ENCODE measurements around the gene RASL10B. TPM values are rescaled to one million over a fixed set of nuclear protein-coding genes. Genes with fewer than 3 reads are reported as not detected.

RASL10B gene
- total RNA-seq, 3 donors from 2014 or later: 0.65 to 4.6 TPM; not detected in 1

DNA sequence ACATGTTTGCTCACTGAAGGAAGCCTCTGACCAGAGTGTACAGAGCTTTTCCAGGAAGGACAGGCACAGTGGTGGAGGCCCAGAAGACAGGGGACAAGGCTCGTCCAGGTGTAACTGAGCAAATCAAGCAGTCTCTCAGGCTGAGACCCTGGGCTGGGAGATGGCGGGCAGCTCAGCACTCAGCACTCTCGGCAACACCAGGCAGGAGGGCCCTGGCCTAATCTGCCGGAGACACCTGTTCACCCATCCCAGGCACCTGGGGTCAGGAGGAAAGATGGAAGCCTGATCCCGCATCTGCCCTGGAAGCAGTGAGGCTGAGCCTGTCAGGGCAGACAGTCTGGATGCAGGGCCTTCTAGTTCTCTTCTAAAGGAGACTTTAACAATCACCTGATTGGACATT, 4.8 kb downstream of the RASL10B start:
- TF ChIP-seq, protein P1, sequence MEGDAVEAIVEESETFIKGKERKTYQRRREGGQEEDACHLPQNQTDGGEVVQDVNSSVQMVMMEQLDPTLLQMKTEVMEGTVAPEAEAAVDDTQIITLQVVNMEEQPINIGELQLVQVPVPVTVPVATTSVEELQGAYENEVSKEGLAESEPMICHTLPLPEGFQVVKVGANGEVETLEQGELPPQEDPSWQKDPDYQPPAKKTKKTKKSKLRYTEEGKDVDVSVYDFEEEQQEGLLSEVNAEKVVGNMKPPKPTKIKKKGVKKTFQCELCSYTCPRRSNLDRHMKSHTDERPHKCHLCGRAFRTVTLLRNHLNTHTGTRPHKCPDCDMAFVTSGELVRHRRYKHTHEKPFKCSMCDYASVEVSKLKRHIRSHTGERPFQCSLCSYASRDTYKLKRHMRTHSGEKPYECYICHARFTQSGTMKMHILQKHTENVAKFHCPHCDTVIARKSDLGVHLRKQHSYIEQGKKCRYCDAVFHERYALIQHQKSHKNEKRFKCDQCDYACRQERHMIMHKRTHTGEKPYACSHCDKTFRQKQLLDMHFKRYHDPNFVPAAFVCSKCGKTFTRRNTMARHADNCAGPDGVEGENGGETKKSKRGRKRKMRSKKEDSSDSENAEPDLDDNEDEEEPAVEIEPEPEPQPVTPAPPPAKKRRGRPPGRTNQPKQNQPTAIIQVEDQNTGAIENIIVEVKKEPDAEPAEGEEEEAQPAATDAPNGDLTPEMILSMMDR (IDR thresholded peaks at IDR 0.05): no peak
- intact Hi-C loops (cut with DNase I, micrococcal nuclease): no loop called here
- no peaks in the 10 kb centered on the region for H3K9me3 ChIP-seq
- no peaks in the 10 kb centered on the region for H3K36me3 ChIP-seq (ENCODE audit: low read depth)
- ATAC-seq (no peak), DNase-seq (no peak)
- H3K4me1 ChIP-seq (ENCODE audit: low read depth): peaks cover 4% of the 10 kb centered on the region
- no peak overlapping the region for H3K4me3 ChIP-seq

DNA sequence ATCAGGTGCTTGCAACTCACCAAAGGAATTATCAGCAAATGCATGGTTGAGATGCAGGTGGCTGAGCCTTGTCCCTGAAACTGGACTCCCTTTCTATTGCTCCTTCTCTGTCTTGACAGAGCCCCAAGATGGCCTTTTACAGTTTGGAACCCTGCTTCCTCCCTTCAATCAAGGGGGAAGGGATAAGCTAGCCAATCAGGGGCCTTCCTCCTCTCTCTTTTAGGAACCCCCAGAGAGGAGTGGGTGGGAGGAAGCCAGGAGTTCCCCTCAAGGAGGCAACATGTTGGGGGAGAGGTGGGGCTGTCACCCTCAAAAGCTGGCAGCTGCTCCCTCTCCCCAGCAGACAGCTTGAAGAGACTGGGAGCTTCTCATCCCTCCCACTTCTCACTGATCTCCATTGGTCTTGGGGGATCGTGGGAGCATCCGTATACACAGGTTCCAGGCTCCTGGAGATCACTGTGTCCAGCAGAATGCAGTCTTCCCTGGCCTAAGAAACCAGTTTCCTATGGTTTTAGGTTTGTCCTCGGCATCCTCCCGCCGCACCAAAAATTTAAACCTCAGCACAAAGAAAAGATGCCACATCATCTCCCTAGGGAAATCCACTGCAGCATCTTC, 7.2 kb downstream of the RASL10B start:
- DNase-seq (no peak), ATAC-seq (no peak)
- Histone ChIP-seq H3K9me3 (no peaks in the 10 kb centered on the region), H3K36me3 (ENCODE audit: low read depth) (no peaks in the 10 kb centered on the region), H3K4me1 (ENCODE audit: low read depth) (peaks cover 3% of the 10 kb centered on the region), H3K4me3 (no peak overlapping the region)
- intact Hi-C loops (cut with DNase I, micrococcal nuclease): no loop called here
- TF ChIP-seq, protein P1 (IDR thresholded peaks at IDR 0.05): no peak

DNA sequence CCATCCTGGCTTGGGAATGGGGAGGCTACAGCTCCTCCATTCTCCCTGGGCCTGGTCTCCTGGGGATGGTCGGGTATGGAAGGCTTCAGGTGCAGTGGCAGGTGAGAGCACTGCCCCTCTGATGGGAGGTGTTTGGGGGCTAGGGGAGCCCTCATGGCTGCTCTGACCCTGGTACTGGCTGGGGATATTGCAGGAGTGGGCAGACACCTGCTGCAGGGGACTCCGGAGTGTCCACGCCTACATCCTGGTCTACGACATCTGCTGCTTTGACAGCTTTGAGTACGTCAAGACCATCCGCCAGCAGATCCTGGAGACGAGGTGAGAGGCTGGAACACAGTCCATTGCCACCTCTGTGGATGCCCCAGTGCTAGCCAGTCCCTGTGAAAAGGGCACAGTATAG, 8.8 kb downstream of the RASL10B start:
- DNase-seq (no peak), ATAC-seq (no peak)
- no peak overlapping the region for H3K4me3 ChIP-seq
- H3K4me1 ChIP-seq (ENCODE audit: low read depth): peaks cover 3% of the 10 kb centered on the region
- H3K9me3 ChIP-seq: no peaks in the 10 kb centered on the region
- H3K36me3 ChIP-seq (ENCODE audit: low read depth): no peaks in the 10 kb centered on the region
- intact Hi-C loops (cut with DNase I, micrococcal nuclease): loop anchor here in 1 of 2 donors (10.0 kb wide), 1 partner anchor 135 kb away; no protein-coding TSS in a partner anchor
- TF ChIP-seq, protein P1 (IDR thresholded peaks at IDR 0.05): no peak

DNA sequence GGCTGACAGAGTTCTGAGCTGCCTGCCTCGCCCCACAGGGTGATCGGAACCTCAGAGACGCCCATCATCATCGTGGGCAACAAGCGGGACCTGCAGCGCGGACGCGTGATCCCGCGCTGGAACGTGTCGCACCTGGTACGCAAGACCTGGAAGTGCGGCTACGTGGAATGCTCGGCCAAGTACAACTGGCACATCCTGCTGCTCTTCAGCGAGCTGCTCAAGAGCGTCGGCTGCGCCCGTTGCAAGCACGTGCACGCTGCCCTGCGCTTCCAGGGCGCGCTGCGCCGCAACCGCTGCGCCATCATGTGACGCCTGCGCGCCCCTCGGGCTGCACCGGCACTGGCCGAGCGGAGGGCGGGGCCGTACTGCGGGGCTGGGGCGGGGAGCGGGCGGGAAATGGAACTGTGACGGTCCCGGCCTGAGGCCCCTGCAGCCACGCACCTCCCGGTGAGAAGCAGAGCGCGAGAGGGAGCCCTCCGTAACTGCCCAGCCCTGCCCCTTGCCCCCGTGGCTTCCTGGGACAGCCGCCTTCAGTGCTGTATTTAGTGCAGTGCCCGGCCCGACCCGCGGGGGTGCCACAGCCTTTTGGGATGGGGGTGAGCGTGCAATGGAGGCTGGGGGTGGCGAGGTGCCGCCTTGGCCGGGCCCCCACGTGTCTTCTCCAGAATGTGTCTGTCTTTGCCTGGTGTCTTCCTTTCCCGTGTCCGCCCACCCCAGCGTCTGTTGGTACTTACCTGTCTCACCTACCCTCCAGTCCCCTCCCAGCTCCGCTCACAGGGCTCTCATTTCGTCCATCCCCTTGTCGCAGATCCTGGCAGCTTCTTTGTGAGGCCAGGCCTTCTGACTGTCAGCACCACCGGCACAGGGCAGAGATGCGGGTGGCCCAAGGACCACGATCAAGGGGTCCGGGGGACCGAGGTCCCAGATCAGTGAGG, 9.8 kb downstream of the RASL10B start:
- intact Hi-C loops (cut with DNase I, micrococcal nuclease): loop anchor here in 1 of 2 donors (10.0 kb wide), 1 partner anchor 136 kb away; no protein-coding TSS in a partner anchor
- Histone ChIP-seq H3K36me3 (ENCODE audit: low read depth) (no peaks in the 10 kb centered on the region), H3K4me1 (ENCODE audit: low read depth) (peaks cover 3% of the 10 kb centered on the region), H3K4me3 (no peak overlapping the region), H3K9me3 (no peaks in the 10 kb centered on the region)
- TF ChIP-seq, protein P1 (IDR thresholded peaks at IDR 0.05): no peak
- ATAC-seq (peak; percentile 27), DNase-seq (no peak)

DNA sequence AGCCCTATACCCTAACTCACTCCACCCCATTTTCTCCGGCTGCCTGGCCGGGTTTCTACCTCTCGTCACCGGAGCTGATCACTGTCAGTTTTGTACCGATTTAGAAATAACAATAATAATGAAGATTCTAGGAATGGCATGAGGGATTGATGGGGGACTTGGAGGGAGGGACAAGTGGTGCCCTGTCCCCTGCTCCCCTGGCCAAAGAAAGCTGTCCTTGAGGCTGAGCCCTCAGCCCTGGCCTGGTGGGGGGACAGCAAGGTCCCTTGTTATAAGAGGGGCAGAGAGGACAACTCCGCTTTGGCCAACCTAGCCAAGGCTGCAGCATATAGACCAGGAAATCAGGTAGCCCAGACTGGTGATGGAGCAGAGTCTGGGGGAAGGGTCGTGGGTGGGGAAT, 11.1 kb downstream of the RASL10B start:
- TF ChIP-seq, protein P1 (IDR thresholded peaks at IDR 0.05): no peak
- no peak for DNase-seq
- ATAC-seq: no peak
- intact Hi-C loops (cut with DNase I, micrococcal nuclease): loop anchor here in 1 of 2 donors (10.0 kb wide), 1 partner anchor 138 kb away; no protein-coding TSS in a partner anchor
- no peak overlapping the region for H3K4me3 ChIP-seq
- no peaks in the 10 kb centered on the region for H3K9me3 ChIP-seq
- peaks cover 3% of the 10 kb centered on the region for H3K4me1 ChIP-seq (ENCODE audit: low read depth)
- H3K36me3 ChIP-seq (ENCODE audit: low read depth): no peaks in the 10 kb centered on the region

Data from mucosa of descending colon (tissue), 3 donors.